GM08714 (cell line): ENCODE data around the gene RWDD3.

ENCODE experiments used
- H3K4me3 ChIP-seq: fragments of 200-500 bp; sonication (Bioruptor generic); 2 replicates; pipeline ENCODE4 v1.5.1; 2014; ENCODE audit warnings: mild to moderate bottlenecking, low read length, inconsistent platforms
- ZNF274 ChIP-seq: IDR thresholded peaks from 2 replicates; pipeline ENCODE4 v1.6.1; 2012; ENCODE audit warnings: mild to moderate bottlenecking, low read depth, low read length

RWDD3 gene

GRCh38 chr1:95246511-95246910, 12.5 kb downstream of the RWDD3 start:
- no peak for TF ChIP-seq ZNF274
- H3K4me3 ChIP-seq, result no peak overlapping the region

- no peak overlapping the region for H3K4me3 ChIP-seq
- TF ChIP-seq ZNF274, result no peak
Observed at GRCh38 chr1:95247607-95248006, 13.6 kb downstream of the RWDD3 start.

DNA sequence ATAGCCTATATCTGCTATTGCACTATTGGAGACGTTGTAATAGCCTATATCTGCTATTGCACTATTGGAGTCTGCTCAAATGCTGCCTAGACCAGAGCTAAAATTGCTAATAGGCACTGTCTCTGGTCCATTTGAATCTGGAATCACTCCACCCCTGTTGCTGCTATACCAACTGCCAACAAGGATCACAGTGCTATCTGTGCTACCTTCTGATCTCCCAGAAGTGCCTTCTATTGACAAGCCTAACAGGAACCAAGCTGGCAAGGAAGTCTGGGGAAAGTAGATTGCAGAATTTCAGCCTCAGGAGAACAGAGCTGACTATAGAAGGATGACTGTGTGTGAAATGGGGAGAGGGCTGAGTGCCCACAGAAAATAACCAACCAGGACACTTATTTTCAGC, 15.9 kb downstream of the RWDD3 start:
- H3K4me3 ChIP-seq, result no peak overlapping the region
- no peak for TF ChIP-seq ZNF274

GRCh38 chr1:95252422-95252821, 18.4 kb downstream of the RWDD3 start:
- no peak for TF ChIP-seq ZNF274
- H3K4me3 ChIP-seq, result no peak overlapping the region

GRCh38 chr1:95254959-95255358, 20.9 kb downstream of the RWDD3 start:
- no peak overlapping the region for H3K4me3 ChIP-seq
- TF ChIP-seq ZNF274, result no peak

GRCh38 chr1:95255826-95256225, 21.8 kb downstream of the RWDD3 start:
- TF ChIP-seq ZNF274, result no peak
- no peak overlapping the region for H3K4me3 ChIP-seq

DNA sequence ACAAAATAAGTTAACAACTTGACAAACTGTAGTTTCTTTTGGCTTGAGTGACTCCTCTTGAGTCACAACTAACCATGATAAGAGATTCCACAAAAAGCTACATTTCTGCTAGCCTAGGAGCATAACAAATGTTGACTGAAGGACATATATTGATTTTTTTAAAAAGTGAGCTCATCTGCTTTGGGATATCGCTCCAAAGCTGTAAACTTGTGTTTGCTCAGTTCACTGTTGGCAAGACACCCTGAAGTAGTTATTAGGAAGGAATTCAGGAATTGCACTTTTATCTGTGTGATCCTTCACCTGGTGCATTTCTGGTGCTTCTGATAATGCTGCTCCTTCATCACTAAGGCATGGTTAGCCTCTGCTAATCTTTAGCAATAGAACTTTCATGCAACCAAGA, 23.7 kb downstream of the RWDD3 start:
- no peak for TF ChIP-seq ZNF274
- no peak overlapping the region for H3K4me3 ChIP-seq

- no peak overlapping the region for H3K4me3 ChIP-seq
- TF ChIP-seq ZNF274, result no peak
Observed at GRCh38 chr1:95259245-95259644, 25.2 kb downstream of the RWDD3 start.

DNA sequence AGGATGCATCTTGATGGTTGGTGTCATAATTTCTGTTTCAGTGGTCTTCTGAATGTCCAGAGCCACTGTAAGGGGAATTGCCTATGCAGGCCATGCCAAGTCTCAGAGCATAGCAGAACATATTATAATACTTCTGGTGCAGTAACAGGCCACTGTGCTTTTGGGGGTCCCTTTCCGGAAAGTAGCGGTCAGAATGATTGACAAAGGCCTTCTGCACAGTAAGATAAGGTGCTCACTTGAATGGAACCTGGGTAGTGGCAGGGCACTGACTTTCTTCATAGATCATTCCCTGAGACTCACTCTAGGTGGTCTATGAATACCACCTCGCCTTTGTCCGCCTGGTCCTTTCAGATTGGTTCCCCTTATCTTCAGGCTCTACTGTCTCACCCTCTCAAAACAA, 28.9 kb downstream of the RWDD3 start:
- TF ChIP-seq ZNF274, result no peak
- H3K4me3 ChIP-seq, result no peak overlapping the region

GRCh38 chr1:95263450-95263849, 29.4 kb downstream of the RWDD3 start:
- no peak for TF ChIP-seq ZNF274

GRCh38 chr1:95265106-95265505, 31.1 kb downstream of the RWDD3 start:
- no peak for TF ChIP-seq ZNF274
- H3K4me3 ChIP-seq, result no peak overlapping the region

More at GRCh38 chr1:95263450-95263849, 29.4 kb downstream of the RWDD3 start:
- H3K4me3 ChIP-seq, result no peak overlapping the region

DNA sequence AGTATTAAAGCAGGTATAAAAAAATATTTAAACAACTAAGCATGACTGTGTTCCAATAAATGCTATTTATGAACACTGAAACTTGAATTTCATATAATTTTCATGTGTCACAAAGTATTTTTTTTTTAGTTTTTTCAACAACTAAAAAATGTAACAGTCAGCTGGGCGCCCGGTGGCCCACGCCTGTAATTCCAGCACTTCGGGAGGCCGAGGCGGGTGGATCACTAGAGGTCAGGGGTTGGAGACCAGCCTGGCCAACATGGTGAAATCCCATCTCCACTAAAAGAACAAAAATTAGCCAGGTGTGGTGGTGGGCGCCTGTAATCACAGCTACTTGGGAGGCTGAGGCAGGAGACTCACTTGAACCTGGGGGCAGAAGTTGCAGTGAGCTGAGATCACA, 42.4 kb downstream of the RWDD3 start:
- H3K4me3 ChIP-seq, result no peak overlapping the region

GRCh38 chr1:95278173-95279006, 44.4 kb downstream of the RWDD3 start:
- no peak for TF ChIP-seq ZNF274
- no peak overlapping the region for H3K4me3 ChIP-seq

More for the DNA sequence above, 42.4 kb downstream of the RWDD3 start:
- TF ChIP-seq ZNF274, result no peak

GRCh38 chr1:95281781-95282517, 47.9 kb downstream of the RWDD3 start:
- H3K4me3 ChIP-seq, result no peak overlapping the region
- TF ChIP-seq ZNF274, result no peak

DNA sequence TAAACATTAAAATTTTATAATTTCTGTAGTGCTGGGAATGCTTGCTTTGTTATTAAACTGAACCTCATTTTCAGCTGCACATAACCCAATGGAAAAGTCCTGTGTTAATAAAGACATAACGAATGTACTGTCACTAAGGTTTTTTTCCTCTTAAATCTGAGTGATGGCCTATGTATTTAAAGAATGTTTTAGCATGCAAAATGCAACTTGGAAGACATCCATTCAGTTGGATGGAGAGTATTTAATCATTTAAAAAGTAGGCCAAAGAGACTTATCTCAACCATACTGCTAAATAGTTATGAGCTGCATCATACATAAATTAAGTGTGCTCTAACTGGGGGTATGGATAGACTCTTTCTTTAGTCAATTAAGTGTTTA, 48.5 kb downstream of the RWDD3 start:
- TF ChIP-seq ZNF274, result no peak

More for the DNA sequence above, 48.5 kb downstream of the RWDD3 start:
- H3K4me3 ChIP-seq, result no peak overlapping the region
